HG03558 (cell line): ENCODE data around the gene ANKRD33B.
"Not testable (repeated sequence)": the region's sequence is repeated elsewhere in the genome, so short reads cannot be mapped to it uniquely, and the experiment has no call there.

Source experiments
- ATAC-seq: cut with Tn5 transposase; IDR thresholded peaks from one replicate; pipeline ENCODE4 v1.9.1; 2021; ENCODE audit warnings: moderate number of reproducible peaks; ENCODE audit not compliant: unreplicated experiment; ENCODE audit errors: extremely low read depth

ANKRD33B gene

DNA sequence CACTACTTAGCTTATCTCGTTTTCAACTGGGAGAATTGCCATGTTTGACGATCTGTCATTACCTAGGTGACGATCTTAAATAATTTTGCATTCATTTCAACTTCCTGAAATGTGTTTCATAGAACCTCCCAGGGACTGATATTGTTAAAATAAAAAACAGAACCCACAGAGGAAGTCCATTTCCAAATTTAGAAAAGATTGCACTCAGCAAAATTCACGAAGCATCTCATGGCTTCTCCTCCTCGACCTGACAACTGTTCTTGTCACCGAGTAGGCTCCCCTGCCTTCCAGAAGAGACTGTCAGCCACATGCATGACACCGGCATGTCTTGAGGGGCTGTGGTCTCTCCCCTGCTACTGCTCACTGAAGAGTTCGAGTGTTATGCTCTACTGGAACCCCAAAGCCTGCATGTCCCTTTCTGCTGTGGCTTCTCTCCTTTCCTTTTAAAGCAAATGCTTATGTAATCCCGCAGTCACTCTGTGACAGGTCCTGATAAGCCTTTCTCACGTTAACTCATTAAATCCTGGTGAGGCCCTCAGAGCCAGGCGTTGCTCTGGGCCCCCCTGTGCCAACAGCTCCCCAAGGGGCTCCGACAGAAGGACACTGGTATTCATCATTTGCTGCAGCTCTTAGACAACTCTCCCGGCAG is 26.8 kb upstream of the ANKRD33B start:
- ATAC-seq, result no peak

DNA sequence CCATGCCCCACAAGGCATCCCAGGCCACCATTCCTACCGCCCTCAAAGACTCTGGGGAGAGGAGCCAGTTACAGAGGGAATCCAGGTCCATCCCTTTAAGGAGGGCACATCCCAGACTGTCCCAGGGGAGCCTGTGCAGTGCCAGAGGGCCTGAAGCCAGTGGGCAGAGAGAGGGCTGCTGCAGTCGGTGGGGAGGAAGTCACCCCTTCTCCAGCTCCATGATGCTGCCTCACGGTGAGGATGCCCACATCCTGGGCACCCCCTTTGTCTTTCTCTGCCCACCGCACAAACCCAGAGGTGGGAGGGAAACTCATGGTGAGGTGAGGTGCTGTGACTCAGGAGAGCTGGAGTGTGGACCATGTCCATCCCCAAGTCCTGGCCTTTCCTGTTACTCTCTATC is 26.2 kb upstream of the ANKRD33B start:
- no peak for ATAC-seq

DNA sequence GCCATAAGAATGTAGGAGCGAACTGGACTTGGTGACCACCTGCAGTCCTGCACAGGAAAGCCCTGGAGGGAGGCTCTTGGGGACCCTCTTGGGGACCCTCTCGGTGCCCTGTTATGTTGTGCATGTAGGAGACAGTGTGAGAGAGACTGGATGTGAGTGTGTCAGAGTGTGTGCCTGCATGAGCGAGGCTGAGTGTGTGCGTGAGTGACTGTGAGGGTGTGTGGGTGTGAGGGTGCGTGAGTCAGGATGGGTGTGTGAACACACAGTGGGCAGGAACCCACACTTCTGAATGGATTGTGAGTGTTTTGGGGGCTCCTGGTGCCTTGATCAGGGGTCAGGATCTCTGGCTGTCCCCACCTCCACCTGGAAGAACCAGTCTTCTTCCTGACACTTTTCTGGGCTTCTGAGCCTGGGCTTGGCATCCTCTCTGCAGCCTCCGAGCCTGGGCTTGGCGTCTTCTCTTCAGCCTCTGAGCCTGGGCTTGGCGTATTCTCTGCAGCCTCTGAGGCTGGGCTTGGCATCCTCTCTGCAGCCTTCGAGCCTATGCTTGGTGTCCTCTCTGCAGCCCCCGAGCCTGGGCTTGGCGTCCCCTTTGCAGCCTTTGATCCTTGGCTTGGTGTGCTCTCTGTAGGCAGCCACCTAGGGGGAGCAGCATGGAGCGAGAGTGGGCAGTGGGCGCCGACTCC is 25.6 kb upstream of the ANKRD33B start:
- no peak for ATAC-seq

DNA sequence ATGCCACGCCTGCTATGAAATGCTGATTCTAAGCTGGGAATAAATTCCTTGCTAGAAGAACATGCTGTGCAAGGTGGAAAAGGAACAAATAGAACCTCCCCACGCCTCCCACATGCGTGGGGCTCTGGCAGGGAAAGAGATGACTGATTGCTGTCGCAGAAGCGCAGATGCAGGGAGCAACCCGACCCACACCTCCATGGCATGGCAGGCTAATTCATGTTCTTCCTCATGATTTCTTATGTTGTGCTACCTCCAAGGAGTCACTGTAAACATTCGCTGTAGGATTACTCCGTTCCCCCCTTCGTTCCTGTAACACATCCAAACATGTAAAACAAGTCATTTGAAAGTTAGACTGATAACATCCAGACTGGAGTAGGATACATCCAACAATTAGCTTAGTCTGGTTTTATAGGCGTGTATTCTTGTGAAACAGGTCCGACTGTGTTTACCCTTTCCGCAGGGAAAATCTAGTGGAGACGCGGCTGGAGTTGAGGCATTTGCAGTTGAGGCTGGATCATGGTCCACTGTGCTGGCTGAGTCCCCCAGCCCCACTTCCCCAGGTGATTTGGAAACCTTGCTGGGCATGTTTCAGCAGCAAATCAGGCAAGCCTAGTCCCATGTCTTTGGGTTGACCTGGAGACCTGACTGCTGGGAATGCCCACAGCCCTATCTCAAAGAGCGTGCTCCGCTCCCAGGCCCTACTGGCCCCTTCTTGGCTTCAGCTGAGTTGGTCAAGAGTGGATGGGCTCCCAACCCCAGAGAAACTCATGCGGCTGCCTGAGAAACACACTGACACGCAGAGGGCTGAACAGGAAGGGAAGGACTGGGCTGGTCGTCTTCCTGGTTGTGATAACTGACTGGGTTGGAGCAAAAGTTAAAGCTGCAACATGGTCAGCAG is 24.8 kb upstream of the ANKRD33B start:
- ATAC-seq, result no peak

DNA sequence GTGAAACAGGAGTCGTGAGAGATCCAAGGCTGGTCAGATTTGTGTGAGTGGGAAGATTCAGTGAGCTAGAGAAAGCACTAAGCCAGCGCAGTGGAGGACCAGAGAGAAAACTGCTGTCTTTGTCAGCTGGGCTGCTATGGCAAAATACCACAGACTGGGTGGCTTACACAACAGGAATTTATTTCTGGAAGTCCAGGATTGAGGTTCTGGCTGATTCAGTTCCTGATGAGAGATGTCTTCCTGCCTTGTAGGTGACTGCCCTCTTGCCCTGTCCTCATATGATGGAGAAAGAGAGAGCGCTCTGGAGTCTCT is 24.2 kb upstream of the ANKRD33B start:
- no peak for ATAC-seq

DNA sequence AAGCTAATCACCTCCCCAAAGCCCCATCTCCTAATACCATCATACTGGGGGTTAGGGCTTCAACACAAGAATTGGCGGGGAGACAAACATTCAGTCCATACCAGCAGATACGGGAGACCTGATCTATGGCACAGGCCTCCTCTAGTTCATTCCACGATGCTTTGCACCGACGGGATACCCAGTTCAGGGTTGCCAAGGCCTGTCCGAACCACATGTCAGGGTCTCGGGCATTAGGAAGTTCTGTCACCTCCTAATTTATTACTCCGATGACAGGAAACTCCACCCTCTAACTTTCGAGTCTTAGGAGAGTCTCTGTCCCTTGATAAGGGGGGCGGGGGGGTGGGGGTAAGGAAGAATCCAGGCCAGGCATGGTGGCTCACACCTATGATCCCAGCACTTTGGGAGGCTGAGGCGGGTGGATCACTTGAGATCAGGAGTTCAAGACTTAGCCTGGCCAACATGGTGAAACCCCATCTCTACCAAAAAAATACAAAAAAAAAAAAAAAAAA is 23.8 kb upstream of the ANKRD33B start:
- no peak for ATAC-seq

DNA sequence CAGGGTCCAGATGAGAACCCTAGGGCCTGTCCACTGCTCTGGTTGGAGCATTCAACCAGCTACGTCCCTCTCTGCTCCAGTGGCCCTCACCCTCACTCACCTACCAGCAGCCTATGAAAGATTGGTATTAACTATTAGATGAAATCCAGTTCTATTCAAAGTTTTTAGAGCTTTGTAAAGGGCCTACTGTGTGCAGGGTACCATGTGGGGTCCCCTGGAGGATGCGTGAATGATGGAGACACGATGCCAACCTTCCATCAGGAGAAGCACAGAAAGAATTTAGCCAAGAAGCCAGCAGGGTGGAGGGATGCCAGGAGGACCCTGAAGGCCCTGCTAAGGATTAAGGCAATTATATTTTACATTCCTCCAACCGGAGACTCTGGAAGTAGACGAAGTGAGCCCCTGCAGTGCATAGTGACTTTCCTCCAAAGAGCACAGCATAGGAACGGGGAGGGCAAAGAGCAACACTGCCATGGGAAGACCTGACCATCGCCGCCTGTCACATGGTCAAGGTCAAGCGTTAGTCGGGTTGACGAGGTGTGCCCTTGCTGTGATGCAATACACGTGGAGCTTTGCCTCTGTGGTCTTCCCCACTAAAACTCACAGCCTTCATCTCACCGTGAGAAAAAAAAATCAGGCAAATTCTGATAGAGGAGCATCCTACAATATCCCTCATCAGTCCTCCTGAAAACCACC is 22.8 kb upstream of the ANKRD33B start:
- no peak for ATAC-seq

DNA sequence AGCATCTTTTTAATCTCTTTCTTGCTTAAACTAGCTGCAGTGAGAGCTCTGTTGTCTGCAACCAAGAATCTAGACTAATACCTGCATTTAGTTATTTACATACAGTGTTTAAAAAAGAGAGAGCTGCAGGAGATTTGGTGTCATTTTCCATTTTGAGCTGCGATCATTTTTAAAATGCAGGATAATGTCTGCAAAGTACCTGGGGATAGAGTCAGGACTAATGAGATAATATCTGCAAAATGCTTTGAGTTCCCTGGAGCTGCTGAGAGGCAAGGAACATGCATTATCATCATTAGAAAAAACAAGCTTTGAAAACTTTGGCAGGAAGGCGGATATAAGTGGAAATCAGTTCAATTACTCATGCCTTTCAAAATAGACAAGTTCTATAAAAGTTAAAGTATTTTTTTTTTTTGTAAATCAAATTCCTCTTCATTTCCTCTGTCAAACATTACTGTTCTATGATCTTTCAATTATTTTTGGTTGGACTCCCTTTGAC is 21.8 kb upstream of the ANKRD33B start:
- ATAC-seq, result no peak

DNA sequence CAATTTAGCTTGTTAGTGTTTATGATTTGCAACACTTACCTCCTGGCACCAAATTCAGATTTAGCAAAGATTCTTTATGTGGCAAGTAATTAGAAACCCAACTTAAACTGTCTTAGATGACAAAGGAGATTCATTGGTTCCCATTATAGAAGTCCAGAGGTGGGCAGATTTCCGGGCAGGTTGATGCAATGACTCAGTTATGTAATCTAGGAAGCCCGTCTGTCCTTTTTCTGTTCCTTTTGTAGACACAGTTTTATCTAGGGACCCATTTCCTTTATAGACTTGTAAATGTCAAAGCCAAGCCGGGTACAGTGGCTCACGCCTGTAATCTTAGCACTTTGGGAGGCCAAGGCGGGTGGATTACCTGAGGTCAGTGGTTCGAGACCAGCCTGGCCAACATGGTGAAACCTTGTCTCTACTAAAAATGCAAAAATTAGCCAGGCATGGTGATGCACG is 20.3 kb upstream of the ANKRD33B start:
- ATAC-seq, result no peak

DNA sequence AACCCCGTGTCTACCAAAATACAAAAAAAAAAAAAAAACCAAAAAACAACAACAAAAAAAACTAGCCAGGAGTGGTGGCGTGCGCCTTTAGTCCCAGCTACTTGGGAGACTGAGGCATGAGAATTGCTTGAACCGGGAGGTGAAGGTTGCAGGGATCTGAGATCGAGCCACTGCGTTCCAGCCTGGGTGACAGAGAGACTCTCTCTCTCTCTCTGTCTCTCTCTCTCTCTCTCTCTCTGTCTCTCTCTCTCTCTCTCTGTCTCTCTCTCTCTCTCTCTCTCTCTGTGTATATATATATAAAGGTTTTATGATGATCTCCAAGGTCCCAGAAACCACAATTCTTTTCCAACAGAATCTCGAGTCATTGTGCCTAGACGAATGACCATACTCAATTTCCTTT is 18.8 kb upstream of the ANKRD33B start:
- no peak for ATAC-seq

DNA sequence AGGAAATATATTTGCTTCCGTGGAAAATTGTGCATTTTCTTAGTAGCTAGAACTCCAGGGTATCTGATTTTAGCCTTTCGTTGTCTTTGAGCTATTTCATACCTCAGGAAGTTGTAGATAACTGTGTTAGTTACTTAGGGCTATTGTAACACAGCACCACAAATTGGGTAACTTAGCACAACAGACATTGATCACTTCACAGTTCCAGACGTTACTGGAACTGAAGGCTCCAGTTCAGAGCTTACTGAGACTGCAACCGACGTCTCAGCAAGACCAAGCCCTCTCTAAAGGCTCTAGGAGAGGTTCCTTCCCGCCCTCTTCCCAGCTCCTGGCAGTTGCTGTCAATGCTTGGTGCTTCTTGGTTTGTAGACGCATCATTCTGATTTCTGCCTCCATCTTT is 17.7 kb upstream of the ANKRD33B start:
- ATAC-seq, result no peak

DNA sequence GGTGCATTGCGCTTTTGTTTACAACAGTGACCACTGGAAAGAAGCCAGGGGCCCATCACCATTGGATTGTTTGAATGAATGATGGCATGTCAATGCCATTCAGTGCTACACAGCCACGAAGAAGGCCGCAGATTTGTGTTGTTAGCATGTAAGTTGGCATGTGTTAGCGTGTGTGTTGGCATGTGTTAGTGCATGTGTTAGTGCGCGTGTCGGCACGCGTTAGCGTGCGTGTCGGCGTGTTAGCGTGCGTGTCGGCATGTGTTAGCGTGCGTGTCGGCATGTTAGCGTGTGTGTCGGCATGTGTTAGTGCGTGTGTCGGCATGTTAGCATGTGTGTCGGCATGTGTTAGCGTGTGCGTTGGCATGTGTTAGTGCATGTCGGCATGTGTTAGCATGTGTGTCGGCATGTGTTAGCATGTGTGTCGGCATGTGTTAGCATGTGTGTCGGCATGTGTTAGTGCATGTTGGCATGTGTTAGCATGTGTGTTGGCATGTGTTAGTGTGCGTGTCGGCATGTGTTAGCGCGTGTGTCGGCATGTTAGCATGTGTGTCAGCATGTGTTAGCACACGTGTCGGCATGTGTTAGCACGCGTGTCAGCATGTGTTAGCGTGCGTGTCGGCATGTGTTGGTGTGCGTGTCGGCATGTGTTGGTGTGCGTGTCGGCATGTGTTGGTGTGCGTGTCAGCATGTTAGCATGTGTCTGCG is 15.3 kb upstream of the ANKRD33B start:
- no peak for ATAC-seq

DNA sequence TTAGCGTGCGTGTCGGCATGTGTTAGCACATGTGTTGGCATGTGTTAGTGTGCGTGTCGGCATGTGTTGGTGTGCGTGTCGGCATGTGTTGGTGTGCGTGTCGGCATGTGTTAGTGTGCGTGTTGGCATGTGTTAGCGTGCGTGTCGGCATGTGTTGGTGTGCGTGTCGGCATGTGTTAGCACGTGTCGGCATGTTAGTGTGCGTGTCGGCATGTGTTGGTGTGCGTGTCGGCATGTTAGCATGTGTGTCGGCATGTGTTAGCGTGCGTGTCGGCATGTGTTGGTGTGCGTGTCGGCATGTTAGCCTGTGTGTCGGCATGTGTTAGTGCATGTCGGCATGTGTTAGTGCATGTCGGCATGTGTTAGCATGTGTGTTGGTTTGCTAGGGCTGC is 14.8 kb upstream of the ANKRD33B start:
- ATAC-seq, result not testable (repeated sequence)

DNA sequence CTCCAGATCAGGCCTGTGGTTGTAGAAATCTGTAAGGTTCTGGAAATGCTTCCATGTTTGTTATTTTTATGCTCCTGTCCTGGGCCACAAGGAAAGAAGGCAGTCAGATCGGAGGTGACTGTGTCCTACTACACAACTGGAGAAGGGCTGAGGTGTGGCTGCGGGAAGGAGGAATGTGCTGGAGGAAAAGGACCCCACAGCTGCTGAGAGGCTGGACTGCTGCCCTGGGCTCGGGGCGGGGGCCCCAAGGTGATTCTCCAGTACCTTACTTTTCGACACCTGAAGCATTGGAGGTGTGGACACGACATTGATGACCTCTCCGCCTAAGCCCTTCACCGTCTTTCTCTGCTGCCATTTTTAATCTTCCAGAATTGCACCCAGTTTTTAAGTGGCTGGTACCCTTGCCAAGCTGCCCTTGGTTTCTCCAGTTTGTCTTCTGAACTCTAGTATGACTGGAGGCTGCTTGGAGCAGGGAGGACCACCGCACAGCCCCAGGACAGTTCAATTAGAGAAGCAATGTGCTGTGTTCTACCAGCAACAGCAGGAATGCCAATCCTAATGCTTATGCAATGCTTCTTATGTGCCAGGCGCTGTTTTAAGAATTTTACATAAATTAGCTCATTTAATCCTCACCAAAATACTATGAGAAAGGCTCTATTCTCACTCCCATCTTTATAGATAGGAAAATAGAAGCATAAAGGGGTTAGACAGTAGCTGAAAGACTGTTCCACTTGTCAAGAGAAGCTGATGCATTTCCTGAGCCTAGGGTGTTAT is 13.5 kb upstream of the ANKRD33B start:
- ATAC-seq, result no peak

DNA sequence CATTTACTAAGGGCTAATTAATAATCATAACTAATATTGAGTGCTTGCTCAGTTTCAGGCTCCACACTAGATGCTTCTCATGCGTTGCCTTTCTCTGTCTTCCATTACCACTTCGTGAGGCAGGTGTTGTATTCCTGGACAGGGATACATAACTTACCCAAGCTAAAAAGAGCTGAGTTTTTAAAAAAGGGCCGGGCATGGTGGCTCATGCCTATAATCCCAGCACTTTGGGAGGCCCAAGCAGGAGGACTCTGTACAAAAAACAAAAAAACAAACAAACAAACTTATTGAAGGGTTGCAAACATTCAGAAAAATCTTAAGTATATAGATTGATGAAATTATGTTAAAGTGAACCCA is 12.1 kb upstream of the ANKRD33B start:
- ATAC-seq, result no peak

DNA sequence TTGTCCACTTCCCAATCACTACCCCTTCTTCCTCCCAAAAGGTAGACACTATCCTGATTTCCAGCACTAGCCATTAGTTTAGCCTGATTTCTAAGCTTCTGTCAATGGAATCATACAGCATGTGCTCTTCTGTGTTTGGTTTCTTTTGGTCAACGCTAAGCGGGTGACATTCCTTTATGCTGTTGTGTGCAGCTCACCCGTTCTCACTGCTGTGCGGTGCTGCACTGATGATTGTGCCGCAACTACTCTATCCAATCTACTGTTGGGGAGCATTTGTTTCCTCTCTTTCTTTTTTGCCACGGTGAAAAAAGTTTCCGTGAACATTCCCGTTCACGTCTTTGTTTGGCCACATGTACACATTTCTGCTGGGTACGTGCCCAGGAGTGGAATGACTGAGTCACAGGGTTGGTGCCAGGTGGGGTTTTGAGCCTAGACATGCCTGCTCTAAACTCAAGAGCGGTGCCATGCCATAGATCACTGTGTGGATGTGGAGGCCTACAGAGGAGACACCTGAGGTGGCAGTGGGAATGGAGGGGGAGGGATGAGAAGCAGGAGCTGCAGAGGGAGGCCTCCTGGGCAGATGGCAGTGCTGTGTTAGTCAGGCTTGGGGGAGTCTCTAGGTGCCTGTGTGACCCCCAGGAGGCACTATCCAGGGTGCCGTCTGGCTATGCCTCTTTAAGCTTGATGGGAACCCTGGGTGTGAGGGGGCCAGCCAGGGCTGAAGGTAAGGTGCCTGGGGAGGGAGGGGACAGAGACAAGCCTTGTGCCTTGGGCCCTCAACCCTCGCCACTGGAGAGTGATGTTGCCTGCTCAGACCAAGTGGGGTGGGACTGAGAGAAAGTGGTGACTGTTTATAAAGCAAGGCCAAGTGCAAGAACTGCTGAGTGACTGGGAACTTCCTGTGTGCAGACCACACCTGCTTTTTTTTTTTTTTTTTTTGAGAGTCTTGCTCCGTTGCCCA is 11.4 kb upstream of the ANKRD33B start:
- peak; percentile 45 for ATAC-seq

DNA sequence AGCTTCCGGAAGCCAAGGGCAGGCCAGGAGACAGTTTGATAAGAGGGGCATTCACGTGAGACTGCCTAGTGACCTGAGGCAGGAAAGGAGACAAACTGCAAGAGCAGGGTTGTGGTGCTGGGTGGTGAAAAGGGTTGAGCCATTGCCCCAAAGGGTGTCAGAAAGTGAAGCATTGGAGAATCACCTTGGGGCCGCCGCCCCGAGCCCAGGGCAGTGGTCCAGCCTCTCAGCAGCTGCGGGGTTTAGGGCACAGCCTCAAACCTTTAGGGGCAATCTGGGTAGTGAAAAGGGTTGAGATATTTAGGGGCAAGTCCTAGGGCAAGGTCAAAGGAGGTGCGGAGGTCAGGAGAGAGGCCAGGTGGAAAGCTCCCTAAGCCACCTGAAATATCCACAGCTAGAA is 10.4 kb upstream of the ANKRD33B start:
- ATAC-seq, result no peak

DNA sequence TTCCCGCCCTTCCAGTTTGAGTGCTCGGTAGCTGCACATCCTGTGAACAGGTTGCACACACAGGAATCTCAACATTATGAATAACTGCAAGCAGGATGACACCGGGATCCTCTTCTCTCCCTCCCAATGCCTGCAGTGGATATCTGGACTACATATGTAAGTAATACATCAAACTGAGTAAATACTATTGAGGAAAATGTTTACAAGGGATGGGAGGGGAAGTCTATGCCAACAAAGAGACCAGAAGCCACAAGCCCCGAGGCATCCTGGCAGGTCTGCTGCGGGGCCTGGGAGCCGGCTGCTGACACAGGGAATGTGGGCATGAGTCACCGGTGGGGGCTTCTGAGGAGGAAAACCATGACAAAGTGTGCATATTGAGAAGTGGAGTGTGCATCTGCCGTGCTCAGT is 8.6 kb upstream of the ANKRD33B start:
- no peak for ATAC-seq
